Heart left ventricle (tissue), 16 donors: ENCODE data around the gene C5orf15. TPM values are rescaled to one million over a fixed set of nuclear protein-coding genes. Genes with fewer than 3 reads are reported as not detected.

ENCODE experiments used
- ATAC-seq, 4 donors: fragments of 200-7000 bp; cut with Tn5 transposase; one replicate each; pipeline ENCODE4 v1.9.1; 2020 to 2022; ENCODE audit warnings: moderate library complexity in 4 of 4, mild to moderate bottlenecking in 3 of 4, moderate number of reproducible peaks in 1 of 4
- DNase-seq, 5 donors: peaks; one replicate each; pipeline ENCODE4 v3.0.0-alpha.2; 2020
- H3K27ac ChIP-seq, 12 donors: fragments of 200-600 bp; sonication (generic) in 4 of 12; one replicate each; pipeline versions ENCODE4 v1.5.0 to v1.8.0; 2016 to 2022; ENCODE audit warnings: mild to moderate bottlenecking in 2 of 12
- H3K27me3 ChIP-seq, 9 donors: fragments of 200-600 bp; sonication (generic) in 2 of 9; one replicate each; pipeline versions ENCODE4 v1.5.1 to v1.8.0; 2016 to 2022; ENCODE audit warnings: mild to moderate bottlenecking in 3 of 9
- H3K36me3 ChIP-seq, 9 donors: fragments of 200-600 bp; sonication (generic) in 2 of 9; one replicate each; pipeline versions ENCODE4 v1.5.0 to v1.8.0; 2018 to 2022; ENCODE audit warnings: mild to moderate bottlenecking in 2 of 9
- H3K4me1 ChIP-seq, 12 donors: fragments of 200-600 bp; sonication (generic) in 4 of 12; one replicate each; pipeline versions ENCODE4 v1.5.0 to v1.8.0; 2016 to 2022; ENCODE audit warnings: mild to moderate bottlenecking in 3 of 12
- H3K4me3 ChIP-seq, 12 donors: fragments of 200-600 bp; sonication (generic) in 4 of 12; one replicate each; pipeline versions ENCODE4 v1.5.0 to v1.8.0; 2017 to 2022; ENCODE audit warnings: mild to moderate bottlenecking in 9 of 12, moderate library complexity in 4 of 12
- H3K9me3 ChIP-seq, 12 donors: fragments of 200-600 bp; sonication (generic) in 4 of 12; one replicate each; pipeline versions ENCODE4 v1.5.0 to v1.8.0; 2016 to 2022; ENCODE audit warnings: mild to moderate bottlenecking in 1 of 12
- CTCF ChIP-seq, 12 donors: fragments of 200-600 bp; sonication (generic) in 4 of 12; IDR thresholded peaks; one replicate each; pipeline versions ENCODE4 v1.5.0 to v1.8.0; 2018 to 2022; ENCODE audit warnings: antibody characterized with exemption in 12 of 12, mild to moderate bottlenecking in 5 of 12
- POLR2A ChIP-seq, 2 donors: fragments of 450-650 bp; IDR thresholded peaks; one replicate each; pipeline ENCODE4 v1.6.1; 2017; ENCODE audit warnings: antibody characterized with exemption in 2 of 2, mild to moderate bottlenecking in 2 of 2, moderate library complexity in 2 of 2
- WGBS, 4 donors: extraction: QIAGEN DNeasy Blood & Tissue Kit in 2 of 4; methylation state at CpG; one replicate each; pipeline versions ENCODE4 v1.1.5 to v1.1.7; 2013 to 2018; 5-methylcytosine and 5-hydroxymethylcytosine counted together
- intact Hi-C, 10 donors: fragments of 100-400 bp; cut with DNase I; formaldehyde crosslinking; loops; one replicate each; pipeline versions ENCODE4 v1.11.1 to v1.14.2; 2022
- polyA plus RNA-seq, 2 donors: library from polyadenylated mRNA; stranded (reverse); fragments of 200-250 nt; gene quantifications; one replicate each; pipeline ENCODE4 v1.2.3, GENCODE V29; 2013
- total RNA-seq, 9 donors: library from RNA; depleted of rRNA in 2 of 9; stranded (reverse); fragments of >200 nt in 2 of 9; fragmentation: NEBNext Ultra II Directional in 3 of 9; extraction: Animal tissue kit (Norgen Biotek cat#: 25700) in 3 of 9; gene quantifications; one replicate each; pipeline versions ENCODE4 v1.1.0 to v1.2.4, GENCODE V29; 2016 to 2023
- donor health status: ischemic (EF 13 %, LVEDD 7.1; RV severe dilation, severe dysfunction).
- donor health status: healthy with polysubstance abuse.
- donor health status: DM: no; HTN: yes; CAD: no.
- donor health status: DM: no; HTN: no; CAD: no.
- donor health status: ischemic (EF 25% LVEDD 6.9; RV normal size, moderate dysfunction).
- donor health status: ischemic (EF 25% LVEDD 5.7; RV mildly dilated, moderate dysfunction).
- donor health status: healthy.
- donor health status: DM: yes; HTN: yes; CAD: no.
- donor health status: ischemic (EF 35%, LVEDD 5.7; RV mildly dilated, moderate dysfunction).
- donor health status: nonischemic (EF 11% LVEDD 7.7; RV severe dilation, severe dysfunction).
- donor health status: DM: yes; HTN: yes; CAD: no.
- donor health status: PGD.
- donor health status: ischemic (EF 29% LVEDD 5.4; RV normal size, mild dysfunction).
- donor health status: nonischemic (EF 23%, LVEDD 6.1; RV moderate dilation, normal function).

C5orf15 gene
- total and polyA plus RNA-seq, 11 donors, result 15.8 to 68.6 (median 35.8) TPM

- intact Hi-C loops, result loop anchor here in 2 of 10 donors (10.0 kb wide), 2 partner anchors 180 to 510 kb away; no protein-coding TSS in a partner anchor
- 65 to 75% (median 70%) methylated on average over 5 of the region's 5 CpGs for WGBS, 4 donors
Observed at GRCh38 chr5:133934822-133935666, 33.4 kb downstream of the C5orf15 start.

DNA sequence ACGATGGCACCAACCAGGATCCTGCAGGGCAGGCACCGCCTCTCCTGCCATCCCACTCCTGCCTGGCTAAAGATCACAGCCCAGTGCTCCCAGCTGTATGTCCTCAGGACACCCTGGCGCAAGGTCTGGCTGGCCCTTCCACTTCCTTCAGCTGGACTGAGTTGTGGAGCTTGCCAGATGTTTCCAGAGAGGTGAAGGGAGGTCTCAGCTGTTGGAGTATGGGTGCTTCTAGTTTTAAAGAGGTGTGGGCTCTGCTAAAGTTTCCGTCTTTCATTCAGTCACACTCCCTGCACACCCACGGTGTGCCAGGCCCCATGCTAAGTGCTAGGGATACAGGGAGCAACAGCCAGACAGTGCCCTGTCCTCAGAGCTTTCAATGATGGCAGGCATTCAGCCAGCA lies 34.1 kb downstream of the C5orf15 start:
- intact Hi-C loops, result loop anchor here in 2 of 10 donors (10.0 kb wide), 2 partner anchors 180 to 510 kb away; no protein-coding TSS in a partner anchor
- Histone ChIP-seq H3K36me3 (no peaks in the 10 kb centered on the region), H3K27me3 (no peaks in the 10 kb centered on the region), H3K9me3 (no peaks in the 10 kb centered on the region), H3K4me1 (peaks cover 0 to 34% (median 0%) of the 10 kb centered on the region in 12 donors), H3K4me3 (no peak overlapping the region), H3K27ac (no peak overlapping the region)
- ATAC-seq (no peak), DNase-seq (no peak)
- no peak for TF ChIP-seq POLR2A (IDR thresholded peaks at IDR 0.05)
- no peak for TF ChIP-seq CTCF (IDR thresholded peaks at IDR 0.05)
- WGBS, 4 donors, result 63 to 88% (median 83%) methylated on average over 5 of the region's 5 CpGs

More at GRCh38 chr5:133934822-133935666, 33.4 kb downstream of the C5orf15 start:
- H3K27me3 ChIP-seq, result no peaks in the 10 kb centered on the region
- peaks cover 0 to 30% (median 0%) of the 10 kb centered on the region in 12 donors for H3K4me1 ChIP-seq
- H3K27ac ChIP-seq, result no peak overlapping the region
- no peaks in the 10 kb centered on the region for H3K36me3 ChIP-seq
- TF ChIP-seq POLR2A (IDR thresholded peaks at IDR 0.05) (no peak), CTCF (IDR thresholded peaks at IDR 0.05) (no peak)
- peak in 1 of 4 donors; percentile 25 for ATAC-seq
- H3K9me3 ChIP-seq, result no peaks in the 10 kb centered on the region
- no peak for DNase-seq
- H3K4me3 ChIP-seq, result no peak overlapping the region

GRCh38 chr5:133933670-133934295 lies 34.6 kb downstream of the C5orf15 start:
- Histone ChIP-seq H3K36me3 (no peaks in the 10 kb centered on the region), H3K27me3 (no peaks in the 10 kb centered on the region), H3K27ac (no peak overlapping the region), H3K4me3 (no peak overlapping the region), H3K4me1 (peaks cover 0 to 34% (median 0%) of the 10 kb centered on the region in 12 donors), H3K9me3 (no peaks in the 10 kb centered on the region)
- WGBS, 4 donors, result 85 to 93% (median 90%) methylated on average over 12 of the region's 12 CpGs
- TF ChIP-seq CTCF (IDR thresholded peaks at IDR 0.05) (no peak), POLR2A (IDR thresholded peaks at IDR 0.05) (no peak)
- no peak for ATAC-seq
- no peak for DNase-seq
- intact Hi-C loops, result loop anchor here in 2 of 10 donors (10.0 kb wide), 2 partner anchors 179 to 509 kb away; no protein-coding TSS in a partner anchor

DNA sequence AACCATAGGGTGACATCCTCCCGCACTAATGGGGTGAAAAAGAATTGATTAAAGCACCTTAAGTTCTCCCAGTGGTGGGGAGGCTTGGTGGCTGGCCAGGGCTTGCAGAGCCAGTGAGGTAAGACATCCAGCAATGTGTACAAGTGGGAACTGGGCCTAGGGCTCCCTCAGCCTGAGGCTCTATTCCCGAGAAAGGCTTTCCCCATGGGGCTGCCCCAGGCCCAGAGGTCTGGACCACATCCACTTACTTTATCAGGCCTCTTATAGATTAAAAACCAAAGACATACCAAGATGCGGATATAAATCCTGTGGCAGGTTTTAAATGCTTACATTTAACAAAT lies 35.3 kb downstream of the C5orf15 start:
- H3K27me3 ChIP-seq, result no peaks in the 10 kb centered on the region
- 42 to 62% (median 58%) methylated on average over 3 of the region's 3 CpGs for WGBS, 4 donors
- H3K27ac ChIP-seq, result no peak overlapping the region
- no peak overlapping the region for H3K4me3 ChIP-seq
- DNase-seq, result no peak
- intact Hi-C loops, result loop anchor here in 2 of 10 donors (10.0 kb wide), 2 partner anchors 178 to 508 kb away; no protein-coding TSS in a partner anchor
- no peaks in the 10 kb centered on the region for H3K9me3 ChIP-seq
- H3K4me1 ChIP-seq, result peaks cover 0 to 34% (median 0%) of the 10 kb centered on the region in 12 donors
- ATAC-seq, result peak in 1 of 4 donors; percentile 8
- H3K36me3 ChIP-seq, result no peaks in the 10 kb centered on the region
- TF ChIP-seq CTCF (IDR thresholded peaks at IDR 0.05) (no peak), POLR2A (IDR thresholded peaks at IDR 0.05) (no peak)
